Measurements from ENCODE around the gene SLC17A4.

SLC17A4 gene

DNA sequence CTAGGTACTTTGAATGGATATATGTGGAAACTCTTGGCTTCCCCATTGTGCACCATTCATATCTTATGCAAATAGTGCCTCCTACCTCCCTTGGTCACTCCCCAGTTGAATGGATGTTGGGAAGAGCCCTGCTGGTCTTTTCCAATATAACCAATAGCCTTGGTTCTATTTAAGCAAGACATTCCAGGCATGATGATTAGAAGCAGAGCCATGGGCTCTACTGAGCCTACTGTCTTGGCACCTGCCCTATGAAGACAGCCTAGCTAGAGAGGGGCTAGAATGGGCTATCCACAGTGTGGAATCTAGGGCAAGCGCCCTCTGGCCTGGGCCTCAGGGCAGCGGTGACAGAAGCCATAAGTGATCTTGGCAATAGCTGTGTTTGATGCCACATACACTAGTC lies 61.7 kb downstream of the SLC17A4 start:
- no peak for DNase-seq (ENCODE audit: low spot score)

DNA sequence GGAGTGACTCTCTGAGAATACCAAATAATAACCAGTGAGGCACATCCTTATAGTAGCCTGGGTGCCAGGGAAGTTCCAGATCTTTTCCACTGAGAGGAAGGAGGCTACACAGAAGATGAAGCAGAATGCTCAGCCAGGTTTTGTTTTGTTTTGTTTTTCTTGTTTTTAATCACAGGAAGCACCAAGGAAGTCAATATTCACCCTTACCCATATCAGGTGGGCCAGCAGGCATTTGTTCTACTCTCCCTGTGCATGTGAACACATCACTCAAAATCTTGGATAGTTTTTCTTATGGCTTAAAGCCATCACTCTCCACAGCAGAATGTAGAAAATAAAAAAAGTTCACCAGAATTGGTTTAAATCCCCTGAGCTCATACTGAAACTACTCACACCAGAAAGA lies 66.8 kb downstream of the SLC17A4 start:
- DNase-seq (ENCODE audit: low spot score): no peak

DNA sequence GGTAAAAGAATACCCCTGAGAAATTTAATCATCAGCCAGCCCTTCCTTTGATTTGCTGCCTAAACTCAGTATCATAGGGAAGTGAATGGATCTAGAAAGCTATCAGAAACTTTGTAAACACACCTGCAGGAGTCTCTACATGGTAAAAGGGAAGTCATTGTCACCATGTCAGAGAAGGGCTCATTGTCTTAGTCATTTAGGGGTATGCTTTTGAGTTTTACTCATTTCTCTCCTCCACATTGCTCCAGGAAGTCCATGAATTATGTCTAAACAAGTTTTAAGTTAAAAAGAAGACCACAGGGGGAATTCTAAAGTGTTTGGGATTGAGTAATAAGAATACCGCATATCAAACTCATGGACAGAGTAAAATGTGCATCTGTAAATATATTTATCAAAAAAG lies 74.8 kb downstream of the SLC17A4 start:
- DNase-seq (ENCODE audit: low spot score): no peak

DNA sequence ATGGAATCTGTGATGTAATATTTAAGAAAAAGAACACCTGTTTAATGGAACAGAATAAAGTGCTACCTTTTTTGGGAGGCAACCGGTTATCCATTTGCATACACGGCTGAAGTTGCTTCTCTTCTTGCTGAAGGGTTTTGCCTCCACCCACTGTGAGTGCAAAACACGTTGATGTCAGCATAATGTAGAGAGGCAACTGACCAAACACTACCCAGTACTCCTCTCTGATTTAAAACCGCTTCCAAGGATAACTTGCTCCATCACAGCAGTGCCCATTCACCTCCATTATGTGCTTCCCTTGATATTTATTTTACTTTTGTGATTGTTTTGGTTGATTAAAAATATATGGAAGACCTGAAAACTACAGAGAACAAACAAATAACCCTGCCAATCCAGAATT lies 75.9 kb downstream of the SLC17A4 start:
- DNase-seq (ENCODE audit: low spot score): no peak
